GM23338 (cell line): ENCODE results near the gene GREB1L. TPM values are rescaled to one million over a fixed set of nuclear protein-coding genes. Genes with fewer than 3 reads are reported as not detected.

Source experiments
- ATAC-seq: fragments of 200-7000 bp; cut with Tn5 transposase; 3 replicates; pipeline ENCODE4 v1.9.1; 2020
- DNase-seq: peaks from one replicate; pipeline ENCODE4 v3.0.0-alpha.2; 2015; ENCODE audit warnings: low spot score
- H2AFZ ChIP-seq: fragments of 200-600 bp; sonication (generic); 2 replicates; pipeline ENCODE4 v1.8.0; 2016; ENCODE audit warnings: antibody characterized with exemption, mild to moderate bottlenecking, moderate library complexity
- H3F3A ChIP-seq: fragments of 200-600 bp; sonication (generic); replicated peaks from 2 replicates; pipeline ENCODE4 v1.8.0; 2017; ENCODE audit warnings: antibody characterized with exemption, mixed run types, low read depth
- H3K27ac ChIP-seq: fragments of 200-600 bp; sonication (generic); 2 replicates; pipeline ENCODE4 v1.6.1; 2016; ENCODE audit warnings: low read depth
- H3K27me3 ChIP-seq: fragments of 200-600 bp; sonication (generic); 2 replicates; pipeline ENCODE4 v1.8.0; 2016; ENCODE audit warnings: mild to moderate bottlenecking, mixed run types, moderate library complexity; ENCODE audit not compliant: insufficient read depth
- H3K36me3 ChIP-seq: fragments of 200-600 bp; sonication (generic); 2 replicates; pipeline ENCODE4 v1.8.0; 2016; ENCODE audit warnings: mild to moderate bottlenecking; ENCODE audit not compliant: insufficient read depth
- H3K4me1 ChIP-seq: fragments of 200-600 bp; sonication (generic); 2 replicates; pipeline ENCODE4 v1.8.0; 2016; ENCODE audit warnings: mild to moderate bottlenecking, moderate library complexity; ENCODE audit not compliant: insufficient read depth
- H3K4me2 ChIP-seq: fragments of 200-600 bp; sonication (generic); 2 replicates; pipeline ENCODE4 v1.7.1; 2017; ENCODE audit warnings: mixed run types
- H3K4me3 ChIP-seq: fragments of 200-600 bp; sonication (generic); 2 replicates; pipeline ENCODE4 v1.6.1; 2016; ENCODE audit warnings: mixed run types
- H3K79me2 ChIP-seq: fragments of 200-600 bp; sonication (generic); replicated peaks from 2 replicates; pipeline ENCODE4 v1.8.0; 2017; ENCODE audit warnings: mild to moderate bottlenecking; ENCODE audit not compliant: insufficient read depth
- H3K9me2 ChIP-seq: fragments of 200-600 bp; sonication (generic); 2 replicates; pipeline ENCODE4 v1.8.0; 2017; ENCODE audit not compliant: insufficient read depth
- H4K20me1 ChIP-seq: fragments of 200-600 bp; sonication (generic); replicated peaks from 2 replicates; pipeline ENCODE4 v1.8.0; 2017; ENCODE audit warnings: mild to moderate bottlenecking; ENCODE audit not compliant: insufficient read depth
- H3K27ac Mint-ChIP-seq: 2 replicates; pipeline ENCODE4 v1.8.0; 2020; ENCODE audit warnings: inconsistent platforms, mild to moderate bottlenecking, moderate library complexity, mixed read lengths
- H3K27me3 Mint-ChIP-seq: 3 replicates; pipeline ENCODE4 v1.8.0; 2022; ENCODE audit warnings: low read depth, mild to moderate bottlenecking, moderate library complexity, mixed read lengths, inconsistent platforms; ENCODE audit not compliant: insufficient read depth, poor library complexity
- H3K36me3 Mint-ChIP-seq: 3 replicates; pipeline ENCODE4 v1.8.0; 2021; ENCODE audit warnings: low read depth, mild to moderate bottlenecking, inconsistent platforms, moderate library complexity, mixed read lengths
- H3K4me1 Mint-ChIP-seq: 3 replicates; pipeline ENCODE4 v1.8.0; 2020; ENCODE audit warnings: mild to moderate bottlenecking, inconsistent platforms, mixed read lengths
- H3K4me3 Mint-ChIP-seq: 3 replicates; pipeline ENCODE4 v1.8.0; 2021; ENCODE audit warnings: moderate library complexity, mild to moderate bottlenecking, inconsistent platforms, mixed read lengths
- H3K9me3 Mint-ChIP-seq: 3 replicates; pipeline ENCODE4 v1.8.0; 2020; ENCODE audit warnings: moderate library complexity, mild to moderate bottlenecking, inconsistent platforms, mixed read lengths
- CREB1 ChIP-seq: fragments of 250-450 bp; sonication (Bioruptor Pico); IDR thresholded peaks from 2 replicates; pipeline ENCODE4 v1.5.0; 2020; ENCODE audit warnings: low read depth, mild to moderate bottlenecking, moderate library complexity
- CTCF ChIP-seq, 2 experiments: fragments of 200-600 bp in 1 of 2; sonication (generic) in 1 of 2; conservative IDR thresholded peaks; 2 replicates each; pipeline versions ENCODE4 v1.5.1 to v1.6.1; 2016 to 2017; ENCODE audit warnings: antibody characterized with exemption in 2 of 2, low read depth in 2 of 2, mild to moderate bottlenecking in 2 of 2, moderate library complexity in 1 of 2
- EZH2 ChIP-seq: fragments of 200-600 bp; sonication (generic); IDR thresholded peaks from one replicate; pipeline ENCODE4 v1.8.0; 2017; ENCODE audit warnings: antibody characterized with exemption, mild to moderate bottlenecking, low read depth; ENCODE audit not compliant: unreplicated experiment
- EZH2phosphoT487 ChIP-seq: fragments of 200-600 bp; sonication (generic); IDR thresholded peaks from one replicate; pipeline ENCODE4 v1.8.1; 2018; ENCODE audit warnings: antibody characterized with exemption; ENCODE audit not compliant: unreplicated experiment
- NANOG ChIP-seq: IDR thresholded peaks from 2 replicates; pipeline ENCODE4 v1.6.1; 2016; ENCODE audit warnings: antibody characterized with exemption, borderline replicate concordance
- POLR2AphosphoS5 ChIP-seq: IDR thresholded peaks from 2 replicates; pipeline ENCODE4 v1.6.1; 2016; ENCODE audit warnings: antibody characterized with exemption, low read depth
- REST ChIP-seq: IDR thresholded peaks from one replicate; pipeline ENCODE4 v1.6.1; 2018; ENCODE audit warnings: antibody characterized with exemption; ENCODE audit not compliant: unreplicated experiment
- ZNF114 ChIP-seq: fragments of 250-450 bp; sonication (Bioruptor Pico); IDR thresholded peaks from 2 replicates; pipeline ENCODE4 v1.5.0; 2020; ENCODE audit warnings: mild to moderate bottlenecking, moderate library complexity
- ZNF331 ChIP-seq: fragments of 250-450 bp; sonication (Bioruptor Pico); IDR thresholded peaks from 2 replicates; pipeline ENCODE4 v1.5.0; 2020; ENCODE audit warnings: low read depth, mild to moderate bottlenecking, moderate library complexity
- ZNF462 ChIP-seq: fragments of 250-450 bp; sonication (Bioruptor Pico); IDR thresholded peaks from 2 replicates; pipeline ENCODE4 v1.5.0; 2020; ENCODE audit warnings: mild to moderate bottlenecking, moderate library complexity
- polyA plus RNA-seq: library from polyadenylated mRNA; unstranded; fragments of >200 nt; fragmentation: Nextera tagmentation; extraction: Ambion mirVana; gene quantifications from 2 replicates; pipeline ENCODE4 v1.2.1, GENCODE V29; 2016
- total RNA-seq: library from RNA; depleted of rRNA; stranded (reverse); fragments of >200 nt; shearing (Covaris generic); gene quantifications from 2 replicates; pipeline ENCODE4 v1.2.3, GENCODE V29; 2014

Gene GREB1L
- total and polyA plus RNA-seq, 2 experiments from 2014 or later: 0.03 to 0.29 TPM

- TF ChIP-seq EZH2 (no peak), CTCF (conservative IDR thresholded peaks at IDR 0.05; ENCODE audit: low read depth in 2 of 2) (no peak), EZH2phosphoT487 (no peak), REST (no peak), ZNF462 (no peak), ZNF331 (CRISPR knock-in tag) (no peak), ZNF114 (CRISPR knock-in tag) (no peak), POLR2AphosphoS5 (no peak), CREB1 (no peak), NANOG (no peak)
- no peaks in the 10 kb centered on the region for H3F3A ChIP-seq
- no peaks in the 10 kb centered on the region for H3K27me3 ChIP-seq
- no peak overlapping the region for H3K27ac ChIP-seq
- Mint-ChIP-seq H3K36me3 (no peaks in the 10 kb centered on the region), H3K27ac (no peak overlapping the region), H3K9me3 (no peaks in the 10 kb centered on the region), H3K4me3 (no peak overlapping the region), H3K27me3 (no peaks in the 10 kb centered on the region), H3K4me1 (peaks cover 2% of the 10 kb centered on the region; the same call in 2 of the 3 replicates)
- no peaks in the 10 kb centered on the region for H3K79me2 ChIP-seq
- DNase-seq (no peak), ATAC-seq (no peak)
- H3K36me3 ChIP-seq: no peaks in the 10 kb centered on the region
- H3K9me2 ChIP-seq: no peaks in the 10 kb centered on the region
- no peak overlapping the region for H2AFZ ChIP-seq
- H3K4me2 ChIP-seq: no peak overlapping the region
- no peak overlapping the region for H3K4me3 ChIP-seq
- H3K4me1 ChIP-seq: no peaks in the 10 kb centered on the region
- H4K20me1 ChIP-seq: no peaks in the 10 kb centered on the region
Observed at GRCh38 chr18:21321711-21322110, 79.7 kb downstream of the GREB1L start.
